ENCODE measurements around the gene SPOCK2.
"Not testable (repeated sequence)": the region's sequence is repeated elsewhere in the genome, so short reads cannot be mapped to it uniquely, and the experiment has no call there.

SPOCK2 gene

GRCh38 chr10:72056113-72056512 is 32.2 kb downstream of the SPOCK2 start:
- no peak for DNase-seq (ENCODE audit: low read depth)

GRCh38 chr10:72053690-72054089 is 34.7 kb downstream of the SPOCK2 start:
- DNase-seq (ENCODE audit: low read depth), result no peak

DNA sequence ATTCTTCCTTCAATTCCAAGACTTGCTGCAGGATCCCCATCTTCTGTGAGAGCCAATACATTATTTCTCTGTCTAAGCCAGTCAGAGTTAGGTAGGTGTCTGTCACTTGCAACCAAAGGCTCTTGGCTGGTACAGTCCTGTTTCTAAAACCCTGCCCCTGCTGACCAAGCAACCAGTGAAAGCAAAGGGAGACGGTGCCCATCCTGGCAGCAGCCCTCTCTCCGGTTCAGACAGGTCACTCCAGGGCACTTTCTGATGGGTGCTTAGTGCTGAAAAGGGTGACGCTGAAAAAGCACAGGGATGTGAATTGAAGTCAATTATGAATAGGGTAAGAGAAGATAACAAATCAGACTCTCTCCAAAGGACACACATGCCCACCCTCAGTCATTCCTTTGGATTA is 37.5 kb downstream of the SPOCK2 start:
- DNase-seq (ENCODE audit: low read depth), result no peak

GRCh38 chr10:72049969-72050781 is 38.2 kb downstream of the SPOCK2 start:
- DNase-seq (ENCODE audit: low read depth), result no peak

- DNase-seq (ENCODE audit: low read depth), result no peak
These were observed 38.9 kb downstream of the SPOCK2 start for GRCh38 chr10:72049472-72049871.

DNA sequence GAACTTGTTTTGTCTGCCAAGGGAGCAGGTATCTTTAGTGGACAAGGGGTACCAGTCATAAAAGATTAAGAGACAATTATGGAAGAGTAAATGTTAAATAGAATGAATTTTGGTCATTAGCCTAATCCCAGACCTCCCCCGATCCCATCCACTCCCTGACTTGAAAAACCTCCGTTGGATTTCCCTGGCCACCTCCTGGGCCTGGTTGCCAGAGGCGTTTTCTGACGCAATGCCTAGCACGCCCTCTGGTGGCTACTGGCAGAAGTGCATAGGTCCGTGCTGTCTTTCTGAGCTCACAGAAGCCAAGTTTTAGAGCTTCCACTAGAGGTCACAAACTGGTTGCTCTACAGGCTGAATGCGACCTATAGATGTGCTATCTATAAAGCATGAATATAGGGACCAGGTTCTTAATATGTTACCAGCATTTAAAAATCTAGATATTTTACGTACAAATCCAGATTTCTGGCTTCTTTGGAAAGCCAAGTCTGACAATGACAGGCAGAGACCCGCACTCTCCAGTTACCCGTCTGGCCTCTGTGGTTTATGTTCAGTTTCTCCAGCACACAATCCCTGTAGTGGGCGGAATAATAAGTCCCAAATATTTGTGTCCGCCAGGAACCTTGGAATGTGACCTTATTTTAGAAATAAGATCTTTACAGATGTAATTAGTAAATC is 39.8 kb downstream of the SPOCK2 start:
- DNase-seq (ENCODE audit: low read depth), result peak; percentile 61

GRCh38 chr10:72045586-72045985 is 42.8 kb downstream of the SPOCK2 start:
- no peak for DNase-seq (ENCODE audit: low read depth)

DNA sequence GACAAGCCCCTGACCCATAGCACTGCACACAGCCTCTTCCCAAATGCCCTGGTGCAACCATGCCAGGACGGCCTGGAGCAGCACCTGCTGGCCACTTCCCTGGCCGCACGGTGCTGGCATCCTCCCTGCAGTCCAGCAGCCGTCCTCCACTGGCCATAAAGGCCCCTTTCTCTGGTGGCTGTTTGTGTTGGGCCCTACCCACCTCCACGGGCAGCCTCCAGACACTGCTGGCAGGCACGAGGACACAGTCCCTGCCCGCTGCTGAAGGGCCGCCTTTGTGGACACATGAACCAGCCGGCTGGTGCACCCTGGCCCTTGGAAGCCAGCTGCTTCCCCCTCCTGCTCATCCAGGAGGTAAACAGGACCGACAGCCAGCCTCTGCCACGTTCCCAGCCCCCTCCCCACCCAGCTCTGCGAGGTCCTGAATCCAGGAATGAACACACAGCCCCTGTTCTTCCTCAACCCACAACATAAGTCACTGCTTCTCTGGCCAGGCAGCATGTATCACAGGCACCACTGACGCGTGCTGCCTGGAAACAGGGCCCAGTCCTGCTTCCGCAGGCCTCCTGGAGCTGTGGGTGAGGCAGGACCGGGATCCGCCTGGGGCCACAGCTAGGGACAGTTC is 43.8 kb downstream of the SPOCK2 start:
- DNase-seq (ENCODE audit: low read depth), result no peak

DNA sequence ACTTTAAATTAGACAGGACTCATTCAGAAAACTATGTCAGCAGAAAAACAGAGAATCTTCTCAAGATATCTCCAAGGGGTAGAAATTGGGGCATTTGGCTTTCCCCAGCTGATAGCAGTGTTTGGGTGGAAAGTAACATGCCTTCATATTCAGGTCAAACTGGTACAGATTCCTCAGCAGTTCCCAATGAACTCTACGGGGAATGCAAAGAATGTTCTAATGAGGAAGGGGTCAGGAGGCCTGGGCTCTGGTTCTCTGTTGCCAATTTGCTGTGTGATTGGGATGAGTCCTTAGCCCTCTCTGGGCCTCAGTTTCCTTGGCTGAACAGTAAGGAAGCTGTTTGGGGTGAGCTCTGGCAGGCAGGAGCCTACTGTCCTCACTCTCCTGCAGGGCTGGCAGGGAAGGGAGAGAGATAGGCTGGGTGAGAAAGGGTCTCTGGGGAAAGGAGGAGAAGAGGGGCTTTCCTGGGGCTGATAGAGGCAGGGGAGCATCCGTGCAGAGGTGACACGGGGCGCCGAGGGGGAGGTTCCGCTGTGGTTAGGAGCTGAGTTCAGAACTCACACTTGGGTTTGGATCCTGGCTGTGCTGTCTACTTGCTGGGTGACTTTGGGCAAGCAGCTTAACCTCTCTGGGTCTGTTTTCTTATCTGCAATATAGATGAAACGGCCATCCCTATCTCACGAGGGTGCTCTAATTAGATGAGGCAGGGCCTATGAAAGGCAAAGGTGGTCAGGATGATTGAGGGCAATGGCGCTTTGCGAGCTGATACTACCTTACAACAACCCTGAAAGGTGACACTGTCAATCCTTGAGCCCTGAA is 45.1 kb downstream of the SPOCK2 start:
- DNase-seq (ENCODE audit: low read depth), result no peak

DNA sequence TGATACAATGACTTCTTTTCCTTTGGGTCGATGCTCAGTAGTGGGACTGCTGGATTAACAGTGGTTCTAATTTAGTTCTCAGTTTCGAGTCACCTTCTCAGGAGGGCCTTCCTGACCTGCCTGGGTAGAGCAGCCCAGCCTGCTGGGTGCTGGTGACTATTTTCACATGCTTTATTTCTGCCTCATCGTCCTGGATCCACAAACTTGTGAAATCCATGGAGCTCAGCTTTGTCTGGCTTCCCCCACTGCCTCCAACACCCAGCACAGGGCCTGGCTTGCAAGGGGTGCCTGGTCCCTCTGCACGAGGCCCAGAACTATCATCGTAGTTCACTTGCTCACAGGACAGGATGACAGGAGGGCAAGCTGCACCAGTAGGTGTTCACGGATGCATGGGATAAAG is 46.9 kb downstream of the SPOCK2 start:
- no peak for DNase-seq (ENCODE audit: low read depth)

DNA sequence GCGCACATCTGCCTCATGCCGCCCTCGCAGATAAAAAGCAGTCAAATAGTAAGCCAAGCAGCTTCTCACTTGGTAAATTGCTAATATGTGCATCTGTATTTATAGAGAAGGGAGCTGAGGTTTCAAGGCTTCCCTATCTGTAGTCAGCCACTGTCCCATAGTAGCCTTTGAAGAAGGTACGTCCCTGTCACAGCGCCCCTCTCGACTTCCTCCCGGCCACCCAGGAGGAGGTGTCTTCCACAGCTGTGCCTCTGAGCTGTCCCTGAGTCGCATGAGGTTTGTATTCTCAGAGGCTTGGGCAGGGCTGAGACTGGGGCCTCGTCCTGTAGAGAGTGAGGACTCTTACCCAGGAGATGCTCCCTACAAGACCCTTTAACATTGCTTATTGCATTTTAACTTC is 49.0 kb downstream of the SPOCK2 start:
- no peak for DNase-seq (ENCODE audit: low read depth)

GRCh38 chr10:72038458-72039001 is 49.8 kb downstream of the SPOCK2 start:
- DNase-seq (ENCODE audit: low read depth), result no peak

DNA sequence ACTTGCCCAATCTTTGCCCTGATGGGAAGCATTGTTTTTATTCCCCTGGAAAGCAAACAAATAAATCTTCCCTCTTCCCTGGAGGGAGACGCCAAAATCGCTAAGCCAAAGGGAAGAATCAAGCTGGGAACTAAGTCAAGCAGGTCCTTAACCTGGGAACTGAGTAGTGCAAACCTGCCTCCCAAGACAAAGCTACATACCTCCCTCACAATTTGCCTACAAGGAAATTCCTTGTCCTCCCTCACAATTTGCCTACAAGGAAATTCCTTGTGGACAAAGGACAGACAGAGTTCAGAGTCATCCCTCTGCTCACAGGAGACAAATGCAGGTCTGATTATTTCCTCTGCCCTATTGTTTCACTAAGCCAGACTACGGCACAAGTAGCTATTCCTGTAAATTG is 50.5 kb downstream of the SPOCK2 start:
- no peak for DNase-seq (ENCODE audit: low read depth)

DNA sequence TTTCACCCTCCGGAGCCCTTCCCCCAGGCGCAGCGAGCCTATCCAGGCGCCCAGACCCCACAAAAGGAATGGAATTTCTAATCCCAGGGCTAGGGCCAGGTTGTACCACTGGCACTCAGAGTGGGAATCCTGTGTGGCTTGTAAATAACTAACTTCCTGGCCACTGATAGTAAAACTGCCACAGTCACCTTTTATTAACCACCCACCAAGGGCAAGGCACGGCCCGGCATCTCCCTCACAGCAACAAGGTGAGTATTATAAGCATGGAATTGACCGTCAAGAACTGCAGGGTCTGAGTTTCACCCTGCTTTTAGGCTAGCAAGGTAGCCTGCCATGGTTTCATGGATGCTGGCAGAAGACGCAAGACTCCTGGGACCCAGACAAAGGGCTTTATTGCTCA is 51.1 kb downstream of the SPOCK2 start:
- no peak for DNase-seq (ENCODE audit: low read depth)

DNA sequence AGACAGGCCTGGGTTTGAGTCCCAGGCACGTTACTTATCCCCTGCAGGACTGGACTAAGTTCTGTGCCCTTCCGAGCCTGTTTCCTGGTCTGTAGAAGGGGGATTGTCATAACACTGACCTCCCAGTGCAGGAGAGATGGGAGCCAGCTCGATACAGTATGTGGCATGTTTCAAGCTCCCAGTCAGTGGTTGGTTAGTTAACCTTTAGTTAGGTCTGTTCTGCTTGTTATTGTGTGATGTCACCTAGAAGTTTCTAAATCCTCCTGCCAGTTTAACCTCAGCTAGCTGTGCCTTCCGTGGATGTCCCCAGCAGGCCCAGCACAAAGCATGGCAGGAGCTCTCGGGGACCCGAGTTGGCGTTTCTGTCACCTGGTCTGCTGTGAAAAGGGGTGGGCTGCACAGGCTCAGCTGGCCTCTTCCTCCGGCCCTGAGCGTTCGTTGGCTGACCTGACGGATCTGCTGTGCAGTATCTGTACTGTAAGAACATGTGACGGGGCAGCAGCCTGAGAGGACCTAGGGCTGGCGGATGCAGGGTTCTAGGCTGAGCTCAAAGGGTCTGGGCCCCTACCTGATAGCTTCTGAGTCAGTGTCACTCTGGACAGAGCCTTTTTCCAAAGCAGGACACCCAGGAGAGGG is 53.0 kb downstream of the SPOCK2 start:
- DNase-seq (ENCODE audit: low read depth), result no peak

GRCh38 chr10:72034761-72035160 is 53.6 kb downstream of the SPOCK2 start:
- no peak for DNase-seq (ENCODE audit: low read depth)

DNA sequence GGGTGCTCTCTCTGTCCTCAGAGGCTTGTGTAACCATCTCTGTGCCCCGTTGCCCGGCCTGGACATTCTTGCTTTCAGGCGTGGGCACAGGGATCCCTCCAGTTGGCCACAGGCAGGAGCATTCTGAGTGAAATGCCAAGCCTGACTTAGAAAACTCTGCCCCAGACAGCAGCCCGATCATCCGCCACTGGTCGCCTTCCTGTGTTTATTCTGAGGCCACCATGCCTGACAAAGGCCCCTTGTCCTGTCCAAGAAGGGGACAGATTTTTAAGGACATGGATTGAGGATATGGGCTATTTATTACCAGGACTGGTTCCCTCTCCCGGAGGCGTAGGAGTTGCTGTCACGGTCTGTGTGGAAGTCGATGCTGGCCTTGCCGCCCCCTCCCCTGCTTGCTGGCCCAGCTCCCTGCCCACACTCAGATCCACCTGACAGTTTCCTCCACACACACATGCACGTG is 54.3 kb downstream of the SPOCK2 start:
- DNase-seq (ENCODE audit: low read depth), result no peak

DNA sequence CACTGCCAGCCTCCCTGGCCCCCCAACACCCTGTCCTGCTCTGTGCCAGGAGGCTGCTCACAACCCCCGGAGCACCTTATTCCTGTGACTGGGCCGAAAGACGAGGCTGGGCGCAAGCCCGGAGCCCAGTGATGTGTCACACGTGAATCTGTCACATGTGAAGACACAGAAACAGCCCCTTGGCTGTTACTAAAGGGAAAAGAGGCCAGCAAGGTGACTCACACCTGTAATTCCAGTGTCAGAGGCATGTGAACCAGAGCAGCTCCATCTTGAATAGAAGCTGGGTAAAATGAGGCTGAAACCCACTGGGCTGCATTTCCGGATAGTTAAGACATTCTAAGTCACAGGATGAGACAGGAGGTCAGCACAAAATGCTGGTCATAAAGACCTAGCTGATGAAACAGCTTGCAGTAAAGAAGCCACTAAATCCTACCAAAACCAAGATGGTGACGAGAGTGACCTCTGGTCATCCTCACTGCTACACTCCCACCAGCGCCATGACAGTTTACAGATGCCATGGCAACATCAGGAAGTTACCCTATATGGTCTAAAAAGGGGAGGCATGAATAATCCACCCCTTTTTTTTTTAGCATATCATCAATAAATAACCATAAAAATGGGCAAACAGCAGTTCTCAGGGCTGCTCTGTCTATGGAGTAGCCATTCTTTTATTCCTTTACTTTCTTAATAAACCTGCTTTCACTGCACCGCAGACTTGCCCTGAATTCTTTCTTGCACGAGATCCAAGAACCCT is 55.8 kb downstream of the SPOCK2 start:
- DNase-seq (ENCODE audit: low read depth), result not testable (repeated sequence)

DNA sequence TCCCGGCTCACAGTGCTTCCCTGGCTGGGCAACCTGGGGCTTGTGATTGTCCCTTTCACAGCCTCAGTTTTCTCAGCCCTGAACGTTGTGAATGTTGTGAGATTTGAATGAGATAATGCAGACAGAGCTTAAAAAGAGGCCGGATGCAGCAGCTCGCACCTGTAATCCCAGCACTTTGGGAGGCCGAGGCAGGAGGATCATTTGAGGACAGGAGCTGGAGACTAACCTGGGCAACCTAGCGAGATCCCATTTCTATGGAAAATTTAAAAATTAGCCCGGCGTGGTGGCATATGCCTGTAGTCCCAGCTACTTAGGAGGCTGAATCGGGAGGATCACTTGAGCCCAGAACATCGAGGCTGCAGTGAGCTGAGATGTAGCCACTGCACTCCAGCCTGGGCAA is 56.6 kb downstream of the SPOCK2 start:
- no peak for DNase-seq (ENCODE audit: low read depth)

- no peak for DNase-seq (ENCODE audit: low read depth)
These were observed 57.4 kb downstream of the SPOCK2 start for GRCh38 chr10:72030762-72031543.

Data from non-pigmented ciliary epithelial cell (primary cell).